ENCODE data around the gene MEGF6. TPM values are rescaled to one million over a fixed set of nuclear protein-coding genes. Genes with fewer than 3 reads are reported as not detected.
A peak's percentile ranks its signal among the peaks of the same experiment; 100 is the strongest.

The MEGF6 gene
- total and polyA plus RNA-seq, 9 of the 15 experiments (the other 6 are each of a cell fraction or from before 2014, with no cell fraction given) = 0.03 to 1.7 (median 0.24) TPM; not detected in 3

GRCh38 chr1:3649342-3650247 is 38.3 kb upstream of the MEGF6 start, which contains the start of gene WRAP73 (continued):
- TF ChIP-seq ZBTB12 (CRISPR knock-in tag; IDR thresholded peaks at IDR 0.05) = 0 out of 2 replicates have a peak, but pooled peaks have one; percentile 43
- TF ChIP-seq ZBED1 (IDR thresholded peaks at IDR 0.05) = no peak
- 0 out of 2 replicates have a peak, but pooled peaks have one; percentile 29 for TF ChIP-seq GMEB1 (CRISPR knock-in tag; IDR thresholded peaks at IDR 0.05)
- no peak for TF ChIP-seq ZNF586 (CRISPR knock-in tag; conservative IDR thresholded peaks at IDR 0.05)
- TF ChIP-seq ZNF780A (CRISPR knock-in tag; IDR thresholded peaks at IDR 0.05) = no peak
- TF ChIP-seq TFAM (CRISPR knock-in tag; conservative IDR thresholded peaks at IDR 0.05) = no peak
- 0 out of 2 replicates have a peak, but pooled peaks have one; percentile 36 for TF ChIP-seq NR3C1 (CRISPR knock-in tag; IDR thresholded peaks at IDR 0.05)
- TF ChIP-seq ARID3B (CRISPR knock-in tag; IDR thresholded peaks at IDR 0.05; ENCODE audit: borderline replicate concordance) = no peak
- no peak for TF ChIP-seq YBX1 (IDR thresholded peaks at IDR 0.05)
- TF ChIP-seq ADNP (tag; IDR thresholded peaks at IDR 0.05) = no peak
- no peak for TF ChIP-seq ZBTB26 (CRISPR knock-in tag; IDR thresholded peaks at IDR 0.05)
- no peak for TF ChIP-seq ZNF316 (IDR thresholded peaks at IDR 0.05)
- 0 out of 2 replicates have a peak, but pooled peaks have one; percentile 39 for TF ChIP-seq ZHX1 (conservative IDR thresholded peaks at IDR 0.05; ENCODE audit: low read length)
- peak; percentile 43; the same call in 1 of the 2 replicates for TF ChIP-seq SIN3B (IDR thresholded peaks at IDR 0.05; ENCODE audit: low read depth)
- TF ChIP-seq ZBTB8A (IDR thresholded peaks at IDR 0.05; ENCODE audit: partially characterized antibody) = no peak
- no peak for TF ChIP-seq NR1H2 (CRISPR knock-in tag; IDR thresholded peaks at IDR 0.05)
- no peak for TF ChIP-seq NCOA6 (IDR thresholded peaks at IDR 0.05)
- TF ChIP-seq ZNF589 (CRISPR knock-in tag; IDR thresholded peaks at IDR 0.05; ENCODE audit: low read depth) = no peak
- no peak for TF ChIP-seq CREBBP (IDR thresholded peaks at IDR 0.05; ENCODE audit: low read depth, low read length)
- 0 out of 2 replicates have a peak, but pooled peaks have one; percentile 59 for TF ChIP-seq MTA3 (IDR thresholded peaks at IDR 0.05; ENCODE audit: borderline replicate concordance)

All from K562 (cell line).